HFFc6 (cell line): ENCODE measurements around the gene ZER1. TPM values are rescaled to one million over a fixed set of nuclear protein-coding genes. Genes with fewer than 3 reads are reported as not detected.

ENCODE experiments used
- DNase-seq: peaks from one replicate; pipeline ENCODE4 v3.0.0-alpha.2; 2018
- H3K27ac Mint-ChIP-seq: 2 replicates; pipeline ENCODE4 v1.8.0; 2020; ENCODE audit warnings: mild to moderate bottlenecking, mixed read lengths
- H3K27me3 Mint-ChIP-seq: 2 replicates; pipeline ENCODE4 v1.8.0; 2021; ENCODE audit warnings: mild to moderate bottlenecking, moderate library complexity, mixed read lengths; ENCODE audit not compliant: insufficient read depth
- H3K36me3 Mint-ChIP-seq: 2 replicates; pipeline ENCODE4 v1.8.0; 2021; ENCODE audit warnings: low read depth, mixed read lengths
- H3K4me1 Mint-ChIP-seq: 2 replicates; pipeline ENCODE4 v1.8.0; 2020; ENCODE audit warnings: low read depth, mixed read lengths
- H3K4me3 Mint-ChIP-seq: 2 replicates; pipeline ENCODE4 v1.8.0; 2020; ENCODE audit warnings: mild to moderate bottlenecking, moderate library complexity, mixed read lengths
- H3K9me3 Mint-ChIP-seq: 2 replicates; pipeline ENCODE4 v1.8.0; 2020; ENCODE audit warnings: mild to moderate bottlenecking, mixed read lengths
- total RNA-seq, 6 experiments: library from RNA; stranded (reverse); fragmentation: NEBNext Ultra II Directional; extraction: Animal tissue kit (Norgen Biotek cat#: 25700); gene quantifications; 2 replicates in 1 of 6; 3 replicates in 5 of 6; pipeline ENCODE4 v1.2.3, GENCODE V29; 2021
- TF ChIP-seq, protein P1 (sequence below): fragments of 200-600 bp; sonication (generic); IDR thresholded peaks from 2 replicates; pipeline ENCODE4 v1.5.0; 2021; ENCODE audit warnings: antibody characterized with exemption, mild to moderate bottlenecking

ZER1 gene
- total RNA-seq, 6 experiments from 2014 or later: 32.5 to 47.6 (median 37.8) TPM

DNA sequence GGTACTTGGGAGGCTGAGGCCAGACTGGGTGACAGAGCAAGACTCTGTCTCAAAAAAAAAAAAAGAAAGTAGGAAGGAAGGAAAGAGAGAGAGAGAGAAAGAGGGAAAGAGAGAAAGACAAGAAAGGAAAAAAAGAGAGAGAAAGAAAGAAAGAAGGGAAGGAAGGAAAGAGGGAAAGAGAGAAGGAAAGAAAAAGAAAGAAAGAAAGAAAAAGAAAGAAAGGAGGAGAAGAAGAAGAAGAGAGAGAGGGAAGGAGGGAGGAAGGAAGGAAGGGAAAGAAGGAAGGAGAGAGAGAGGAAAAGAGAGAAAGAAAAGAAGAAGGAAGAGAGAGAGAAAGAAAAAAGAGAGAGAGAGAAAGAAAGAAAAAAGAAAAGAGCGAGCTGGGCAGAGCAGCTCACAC lies 3.1 kb upstream of the ZER1 start:
- H3K27me3 Mint-ChIP-seq: no peaks in the 10 kb centered on the region; the same call in 1 of the 2 replicates
- no peaks in the 10 kb centered on the region; the same call in 1 of the 2 replicates for H3K36me3 Mint-ChIP-seq
- TF ChIP-seq, protein P1, sequence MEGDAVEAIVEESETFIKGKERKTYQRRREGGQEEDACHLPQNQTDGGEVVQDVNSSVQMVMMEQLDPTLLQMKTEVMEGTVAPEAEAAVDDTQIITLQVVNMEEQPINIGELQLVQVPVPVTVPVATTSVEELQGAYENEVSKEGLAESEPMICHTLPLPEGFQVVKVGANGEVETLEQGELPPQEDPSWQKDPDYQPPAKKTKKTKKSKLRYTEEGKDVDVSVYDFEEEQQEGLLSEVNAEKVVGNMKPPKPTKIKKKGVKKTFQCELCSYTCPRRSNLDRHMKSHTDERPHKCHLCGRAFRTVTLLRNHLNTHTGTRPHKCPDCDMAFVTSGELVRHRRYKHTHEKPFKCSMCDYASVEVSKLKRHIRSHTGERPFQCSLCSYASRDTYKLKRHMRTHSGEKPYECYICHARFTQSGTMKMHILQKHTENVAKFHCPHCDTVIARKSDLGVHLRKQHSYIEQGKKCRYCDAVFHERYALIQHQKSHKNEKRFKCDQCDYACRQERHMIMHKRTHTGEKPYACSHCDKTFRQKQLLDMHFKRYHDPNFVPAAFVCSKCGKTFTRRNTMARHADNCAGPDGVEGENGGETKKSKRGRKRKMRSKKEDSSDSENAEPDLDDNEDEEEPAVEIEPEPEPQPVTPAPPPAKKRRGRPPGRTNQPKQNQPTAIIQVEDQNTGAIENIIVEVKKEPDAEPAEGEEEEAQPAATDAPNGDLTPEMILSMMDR: no peak
- no peak for DNase-seq
- peaks cover 13% of the 10 kb centered on the region for H3K4me1 Mint-ChIP-seq
- H3K4me3 Mint-ChIP-seq: no peak overlapping the region
- peaks cover 16% of the 10 kb centered on the region for H3K9me3 Mint-ChIP-seq
- H3K27ac Mint-ChIP-seq: no peak overlapping the region

DNA sequence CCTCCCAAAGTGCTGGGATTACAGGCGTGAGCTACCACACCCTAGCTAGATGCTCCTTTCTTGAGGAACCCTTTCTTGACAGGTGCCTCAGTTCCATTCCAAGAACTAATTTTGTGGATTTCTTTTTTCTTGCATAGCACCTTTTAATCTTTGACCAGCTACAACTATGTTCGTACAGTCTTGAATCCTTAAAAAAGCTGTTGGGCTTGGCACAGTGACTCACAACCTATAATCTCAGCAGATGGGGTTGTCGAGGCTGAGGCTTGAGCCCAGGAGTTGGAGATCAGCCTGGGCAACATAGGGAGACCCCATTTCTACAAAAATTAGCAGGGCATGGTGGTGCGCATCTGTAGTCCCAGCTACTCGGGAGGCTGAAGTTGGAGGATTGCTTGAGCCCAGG lies 1.3 kb upstream of the ZER1 start:
- DNase-seq: no peak
- Mint-ChIP-seq H3K4me1 (peaks cover 15% of the 10 kb centered on the region), H3K4me3 (no peak overlapping the region), H3K9me3 (peaks cover 9% of the 10 kb centered on the region; the same call in 1 of the 2 replicates), H3K27ac (peak overlapping the region; percentile 45), H3K36me3 (no peaks in the 10 kb centered on the region; the same call in 1 of the 2 replicates), H3K27me3 (no peaks in the 10 kb centered on the region; the same call in 1 of the 2 replicates)
- TF ChIP-seq, protein P1: no peak

DNA sequence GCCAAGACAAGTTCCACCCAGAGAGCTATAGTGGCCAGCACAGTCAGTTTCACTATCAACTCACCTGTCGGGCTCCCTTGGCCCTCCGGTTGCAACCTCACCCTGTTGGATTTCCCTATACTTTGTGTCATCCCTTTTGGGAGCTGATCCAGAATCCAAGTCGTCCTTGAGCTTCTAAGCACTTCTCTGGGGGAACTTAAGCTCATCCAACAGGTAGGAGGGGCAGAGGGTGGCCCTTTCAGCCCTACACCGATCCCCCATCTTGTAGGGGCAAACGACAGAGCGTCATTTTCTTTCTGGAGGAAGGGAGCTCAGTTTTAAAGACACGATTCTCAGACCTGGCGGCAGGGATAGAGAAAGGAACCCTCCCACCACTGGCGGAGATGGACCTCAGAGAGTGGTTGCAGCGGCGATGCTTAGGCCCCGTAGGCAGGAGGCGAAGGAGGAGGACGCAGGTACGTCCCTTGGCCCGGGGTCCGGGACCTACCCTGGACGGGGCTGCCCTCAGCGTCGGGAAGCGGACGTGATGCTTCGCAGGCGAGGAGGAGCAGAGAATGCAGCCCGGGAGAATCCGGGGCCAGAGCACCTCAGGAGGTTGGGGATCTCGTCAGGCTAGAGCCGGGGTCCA lies 519 bp downstream of the ZER1 start:
- Mint-ChIP-seq H3K4me3 (peak overlapping the region; percentile 96), H3K27me3 (no peaks in the 10 kb centered on the region; the same call in none of the 2 replicates), H3K9me3 (peaks cover 8% of the 10 kb centered on the region; the same call in 1 of the 2 replicates), H3K4me1 (peaks cover 15% of the 10 kb centered on the region), H3K36me3 (no peaks in the 10 kb centered on the region; the same call in 1 of the 2 replicates), H3K27ac (peak overlapping the region; percentile 92)
- no peak for DNase-seq
- TF ChIP-seq, protein P1: no peak

DNA sequence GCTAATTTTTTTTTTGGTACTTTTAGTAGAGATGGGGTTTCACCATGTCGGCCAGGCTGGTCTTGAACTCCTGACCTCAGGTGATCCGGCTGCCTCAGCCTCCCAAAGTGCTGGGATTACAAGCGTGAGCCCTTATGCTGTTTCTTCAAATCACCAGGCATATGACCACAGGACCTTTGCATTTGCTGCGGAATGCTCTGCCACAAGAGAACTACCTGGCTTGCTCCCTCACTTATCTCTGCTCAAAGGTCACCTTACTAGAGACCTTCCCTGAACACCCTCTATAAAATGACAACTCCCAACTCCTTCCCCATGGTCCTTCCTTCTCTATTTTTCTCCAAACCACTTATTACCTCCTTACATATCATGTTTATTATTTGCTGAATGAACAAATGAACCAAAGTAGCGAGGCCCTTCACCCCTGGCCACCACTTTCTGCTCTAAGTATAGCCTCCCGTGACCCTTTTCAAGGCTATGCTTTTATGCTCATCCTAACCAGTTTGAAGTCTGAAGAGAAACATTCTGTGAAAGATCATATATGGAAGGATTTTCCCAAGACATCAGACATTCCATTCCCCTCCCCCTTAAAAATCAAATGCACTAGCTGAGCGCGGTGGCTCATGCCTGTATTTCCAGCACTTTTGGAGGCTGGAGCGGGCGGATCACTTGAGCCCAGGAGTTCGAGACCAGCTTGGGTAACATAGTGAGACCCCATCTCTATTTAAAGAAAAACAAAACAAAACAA lies 1.3 kb downstream of the ZER1 start:
- no peak for DNase-seq
- Mint-ChIP-seq H3K27ac (peak overlapping the region; percentile 92), H3K27me3 (no peaks in the 10 kb centered on the region; the same call in none of the 2 replicates), H3K4me3 (peak overlapping the region; percentile 96), H3K9me3 (peaks cover under 1% of the 10 kb centered on the region; the same call in 1 of the 2 replicates), H3K4me1 (peaks cover 15% of the 10 kb centered on the region), H3K36me3 (no peaks in the 10 kb centered on the region; the same call in 1 of the 2 replicates)
- TF ChIP-seq, protein P1: no peak

DNA sequence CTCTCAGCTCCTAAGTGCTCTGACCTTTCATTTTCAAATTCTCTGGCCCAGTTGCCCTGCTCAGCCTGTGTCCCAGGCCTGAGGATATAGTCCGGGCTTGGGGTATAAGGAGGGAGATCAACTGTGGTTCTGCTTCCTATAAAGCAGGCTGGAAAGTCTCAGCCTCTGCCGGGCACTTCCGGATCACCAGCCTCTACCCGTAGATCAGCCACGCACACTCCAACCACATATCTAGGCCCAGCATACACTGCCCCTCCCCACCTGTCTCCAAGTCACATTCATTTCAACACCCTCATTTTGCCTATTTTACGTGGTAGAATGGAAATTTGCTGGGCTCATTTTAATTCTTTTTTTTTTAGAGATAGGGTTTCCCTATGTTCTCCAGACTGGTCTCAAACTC lies 3.1 kb downstream of the ZER1 start:
- no peaks in the 10 kb centered on the region for H3K9me3 Mint-ChIP-seq
- H3K27me3 Mint-ChIP-seq: no peaks in the 10 kb centered on the region; the same call in none of the 2 replicates
- peaks cover 15% of the 10 kb centered on the region for H3K4me1 Mint-ChIP-seq
- TF ChIP-seq, protein P1: no peak
- H3K27ac Mint-ChIP-seq: no peak overlapping the region
- no peak for DNase-seq
- H3K4me3 Mint-ChIP-seq: no peak overlapping the region
- H3K36me3 Mint-ChIP-seq: no peaks in the 10 kb centered on the region
